ENCODE data around the gene SP6.

Gene SP6

DNA sequence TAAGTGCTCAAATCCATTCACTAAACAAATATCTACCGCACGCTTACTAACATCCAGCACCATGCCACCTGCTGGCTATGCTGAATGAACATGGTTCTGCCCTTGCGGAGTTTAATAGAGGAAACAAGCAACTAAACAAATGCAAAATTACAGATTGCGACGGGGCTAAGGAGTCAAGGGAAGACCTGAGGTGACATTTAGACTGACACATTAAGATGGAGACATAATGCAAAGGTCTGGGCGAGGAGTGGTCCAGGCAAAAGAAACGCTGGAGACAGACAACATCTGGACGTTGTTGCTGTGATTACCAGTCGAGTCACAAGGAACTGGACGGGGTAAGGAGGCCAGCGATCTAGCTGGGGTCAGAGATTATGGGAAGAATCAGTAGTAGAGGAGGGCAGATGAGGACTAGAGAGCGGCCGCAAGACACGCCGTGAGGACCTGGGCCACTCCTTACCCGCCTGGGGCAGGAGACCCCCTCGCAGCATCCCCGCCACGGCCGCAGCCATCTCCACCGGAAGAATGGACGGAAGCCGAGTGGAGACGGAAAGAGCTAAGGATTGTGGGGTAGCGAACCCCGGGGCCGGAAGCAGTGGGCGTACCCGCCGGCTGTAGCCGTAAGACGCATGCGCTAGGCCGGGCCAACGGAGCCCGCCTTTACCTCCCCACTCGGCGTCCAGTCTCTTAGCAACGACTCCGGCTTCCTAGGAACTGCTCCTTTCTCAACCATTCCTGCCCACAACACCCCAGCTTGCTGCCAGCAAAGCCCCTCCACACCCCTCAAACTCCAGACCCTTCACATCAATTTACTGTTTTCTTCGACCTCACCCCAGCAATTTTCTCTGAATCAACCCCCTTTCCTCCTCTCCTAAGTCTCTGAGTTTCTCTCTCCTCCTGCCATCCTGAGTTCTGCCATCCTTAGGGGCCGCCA is 19.7 kb downstream of the SP6 start, which contains the start of the genes LRRC46 and MRPL10:
Gene LRRC46, plus strand, starts transcription at position 668 of the 931 bp plus-strand sequence. CDS start 320 bp downstream, outside the sequence.
Gene MRPL10, minus strand, starts transcription at position 539 of the 931 bp plus-strand sequence. Its CDS starts 30 bp downstream, at position 509.
- peak; percentile 85 for DNase-seq

GRCh38 chr17:47830396-47831002 is 20.5 kb downstream of the SP6 start:
- no peak for DNase-seq

DNA sequence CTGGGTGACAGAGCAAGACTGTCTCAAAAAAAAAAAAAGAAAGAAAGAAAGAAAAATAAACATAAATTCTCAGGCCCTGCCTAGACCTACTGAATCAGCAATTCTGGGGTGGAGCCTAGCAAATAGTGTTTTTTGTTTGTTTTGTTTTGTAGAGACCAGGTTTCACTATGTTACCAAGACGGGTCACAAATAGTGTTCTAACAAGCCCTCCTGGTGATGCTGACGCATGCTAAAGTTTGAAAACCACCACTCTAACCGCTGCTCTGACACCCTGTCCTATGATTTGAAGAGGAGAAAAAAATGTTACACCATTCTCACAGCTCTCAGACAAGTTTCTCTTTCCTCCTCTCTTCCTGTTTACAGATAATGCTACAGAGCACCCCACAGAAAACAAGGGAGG is 21.1 kb downstream of the SP6 start:
- DNase-seq, result no peak

DNA sequence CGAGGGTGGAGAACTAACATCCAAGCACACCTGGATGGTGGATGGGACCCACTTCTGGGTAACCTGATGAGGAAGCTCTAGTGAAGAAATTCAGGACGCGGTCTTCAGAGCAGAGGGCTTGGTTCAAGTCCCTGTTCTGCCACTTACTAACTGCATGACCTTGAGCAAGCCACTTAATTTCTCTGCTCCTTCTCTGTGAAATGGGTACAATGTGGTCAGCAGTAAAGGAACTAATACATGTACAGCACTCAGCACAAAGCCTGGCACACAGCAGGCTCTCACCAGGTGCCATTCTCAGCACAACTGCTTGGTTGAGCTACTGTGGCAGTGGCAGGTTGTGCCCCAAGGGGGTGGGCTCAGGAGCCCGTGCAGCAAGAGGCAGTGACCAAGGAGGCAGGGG is 27.4 kb downstream of the SP6 start:
- no peak for DNase-seq

GRCh38 chr17:47822785-47823184 is 28.2 kb downstream of the SP6 start:
- DNase-seq, result no peak

GRCh38 chr17:47821424-47822391 is 29.3 kb downstream of the SP6 start, which contains the start of gene OSBPL7:
OSBPL7 (minus strand) TSS chr17:47821794; CDS start chr17:47820278, 1,516 bp downstream.
- no peak for DNase-seq

- DNase-seq, result no peak
Observed at GRCh38 chr17:47821031-47821423, 29.9 kb downstream of the SP6 start.

GRCh38 chr17:47820033-47820789 is 30.8 kb downstream of the SP6 start:
- DNase-seq, result no peak

DNA sequence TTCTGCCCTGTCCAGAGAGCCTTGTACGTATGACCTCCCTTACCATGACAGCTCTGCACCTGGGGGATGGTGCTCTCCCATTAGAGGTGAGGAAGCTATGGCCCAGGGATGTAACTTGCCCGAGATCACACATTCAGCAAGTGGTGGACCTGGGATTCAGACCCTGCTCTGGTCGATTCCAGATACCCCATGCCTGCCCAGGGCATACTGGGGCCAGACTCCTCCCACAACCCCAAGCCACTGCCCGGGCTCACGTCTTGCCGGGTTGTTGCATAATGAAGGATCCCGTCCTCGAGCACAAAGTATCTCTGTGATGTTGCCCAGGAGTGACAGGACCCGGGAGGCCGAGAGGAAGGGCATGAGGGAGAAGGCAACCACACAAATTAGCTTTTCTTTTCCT is 31.5 kb downstream of the SP6 start:
- DNase-seq, result no peak

GRCh38 chr17:47818002-47818695 is 32.8 kb downstream of the SP6 start:
- DNase-seq, result no peak

GRCh38 chr17:47816947-47817346 is 34.0 kb downstream of the SP6 start:
- no peak for DNase-seq

- no peak for DNase-seq
Observed at GRCh38 chr17:47816111-47816735, 34.7 kb downstream of the SP6 start.

DNA sequence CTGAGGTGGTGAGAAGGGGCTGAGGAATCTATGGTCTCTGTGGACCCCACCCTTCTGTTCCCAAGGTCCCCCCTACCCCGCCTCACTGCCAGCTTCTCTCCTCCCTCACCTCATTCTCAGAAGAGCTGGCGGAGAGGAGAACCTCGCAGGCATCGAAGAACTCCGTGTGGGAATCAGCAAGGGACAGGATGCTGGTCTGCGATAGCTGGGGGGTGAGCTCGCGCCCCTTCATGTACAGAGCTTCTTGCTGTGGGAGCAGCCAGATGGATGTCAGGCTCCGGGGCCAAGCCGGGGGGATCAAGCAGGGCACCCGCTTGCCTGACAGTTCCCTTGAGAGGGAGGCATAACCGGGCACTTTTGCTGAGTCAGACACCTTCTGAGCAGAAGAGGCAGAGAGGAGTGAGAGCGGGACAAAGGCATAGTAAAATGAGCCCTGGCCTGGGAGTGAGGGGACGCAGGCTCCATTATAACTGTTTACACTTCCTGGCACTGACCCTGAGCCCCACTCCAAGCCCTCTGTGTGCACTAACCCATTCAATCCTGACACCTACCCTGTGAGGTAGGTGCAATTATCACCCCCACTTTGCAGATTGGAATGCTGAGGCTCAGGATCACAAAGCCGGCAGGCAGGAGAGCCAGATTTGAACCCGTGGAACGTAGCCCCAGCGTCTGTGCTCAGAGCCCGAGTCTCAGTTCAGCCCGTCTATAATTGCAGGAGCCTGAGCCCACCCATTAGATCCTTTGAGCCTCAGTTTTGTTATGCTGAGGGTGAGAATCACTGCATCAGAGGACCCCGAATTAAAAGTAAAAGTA is 35.7 kb downstream of the SP6 start:
- DNase-seq, result no peak

GRCh38 chr17:47813512-47814031 is 37.4 kb downstream of the SP6 start:
- DNase-seq, result no peak

GRCh38 chr17:47813077-47813476 is 37.9 kb downstream of the SP6 start:
- DNase-seq, result no peak

DNA sequence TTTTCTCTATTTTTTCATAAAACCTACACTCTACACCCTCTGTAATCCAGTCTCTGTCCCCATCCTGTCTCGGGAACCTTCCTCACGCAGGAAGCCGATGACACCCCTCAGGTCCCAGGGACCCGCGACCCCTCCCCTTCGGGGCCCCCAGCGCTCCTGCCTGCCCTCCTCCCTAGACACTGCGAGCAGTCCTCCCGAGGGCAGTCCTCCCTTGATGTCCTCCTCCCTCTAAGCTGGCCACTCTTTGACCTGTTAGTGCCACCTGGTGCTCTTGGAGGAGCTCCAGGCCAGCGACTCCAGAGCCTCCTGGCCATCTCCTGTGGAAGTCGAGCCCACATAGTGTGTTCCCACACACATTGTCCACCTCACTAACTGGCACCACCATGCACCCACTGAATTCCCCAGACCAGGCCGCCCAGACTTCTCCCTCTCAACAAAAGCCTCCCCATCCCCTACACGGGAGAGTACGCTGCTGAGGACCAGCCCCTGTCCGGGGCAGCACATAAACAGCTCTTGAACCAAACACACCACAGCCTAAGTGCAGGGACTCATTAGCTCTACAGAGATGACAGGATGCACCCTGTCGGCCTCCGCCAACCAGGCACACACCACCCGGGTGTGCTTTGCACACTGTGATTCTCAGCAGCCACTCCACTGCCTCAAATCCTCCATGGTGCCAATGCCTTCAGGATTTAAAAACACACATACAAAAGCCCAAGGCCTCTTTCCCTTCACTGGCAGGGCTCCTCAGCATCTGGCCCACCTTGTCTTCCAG is 38.6 kb downstream of the SP6 start:
- DNase-seq, result no peak

DNA sequence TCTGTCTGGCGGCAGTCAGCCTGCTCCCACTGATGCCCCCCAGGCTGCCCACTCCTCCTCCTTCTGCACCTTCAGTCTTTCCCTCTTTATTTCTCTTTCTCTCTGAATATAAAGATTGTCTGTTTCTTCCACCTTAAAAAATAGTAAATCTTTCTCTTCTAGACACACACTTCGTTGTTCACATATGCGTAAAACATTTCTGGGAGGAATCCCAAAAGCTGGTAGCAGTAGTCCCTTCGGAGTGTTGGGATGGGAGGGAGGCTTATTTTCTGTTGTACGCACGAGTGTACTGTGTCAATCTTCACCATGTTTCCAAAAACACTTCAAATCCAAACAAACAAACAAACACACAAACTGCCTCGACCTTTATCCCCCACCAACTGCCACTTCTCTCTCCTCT is 39.3 kb downstream of the SP6 start:
- DNase-seq, result no peak

DNA sequence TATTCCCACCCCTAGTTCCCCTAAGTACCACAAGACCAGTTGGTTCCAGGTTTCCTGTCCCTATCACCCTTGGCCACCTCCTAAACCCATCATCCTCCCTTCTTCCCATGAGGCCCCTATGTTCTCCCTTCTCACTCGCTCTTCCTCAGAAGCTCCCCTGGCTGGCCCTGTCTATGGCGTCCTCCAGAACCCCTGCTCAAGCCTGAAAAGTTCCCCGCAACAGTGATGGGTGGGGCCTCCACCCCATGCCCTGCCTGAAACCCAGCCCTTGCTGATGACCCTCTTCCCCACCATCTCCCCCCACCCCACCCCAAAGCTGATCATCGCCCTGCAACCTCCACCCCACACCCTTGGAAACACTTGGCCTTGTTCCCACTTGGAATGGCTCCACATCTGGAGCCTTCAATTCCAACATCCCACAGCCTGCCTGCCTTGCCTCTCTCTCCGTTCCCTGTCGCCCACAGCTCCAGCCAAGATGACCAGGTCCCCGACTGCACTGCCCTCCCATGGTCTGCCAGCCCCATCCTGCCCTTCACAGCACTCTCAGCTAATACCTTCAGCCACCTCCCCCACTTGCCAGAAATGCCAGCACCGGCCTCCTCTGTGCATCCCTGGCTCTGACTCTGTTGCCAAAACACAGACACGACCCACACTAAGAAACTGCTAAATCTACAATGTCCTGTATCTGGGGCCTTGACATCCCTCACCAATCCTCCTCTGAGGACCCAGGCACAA is 39.9 kb downstream of the SP6 start:
- no peak for DNase-seq
